Measurements from ENCODE around the gene HMG20B.
"Not testable (repeated sequence)": the region's sequence is repeated elsewhere in the genome, so short reads cannot be mapped to it uniquely, and the experiment has no call there.

HMG20B gene

DNA sequence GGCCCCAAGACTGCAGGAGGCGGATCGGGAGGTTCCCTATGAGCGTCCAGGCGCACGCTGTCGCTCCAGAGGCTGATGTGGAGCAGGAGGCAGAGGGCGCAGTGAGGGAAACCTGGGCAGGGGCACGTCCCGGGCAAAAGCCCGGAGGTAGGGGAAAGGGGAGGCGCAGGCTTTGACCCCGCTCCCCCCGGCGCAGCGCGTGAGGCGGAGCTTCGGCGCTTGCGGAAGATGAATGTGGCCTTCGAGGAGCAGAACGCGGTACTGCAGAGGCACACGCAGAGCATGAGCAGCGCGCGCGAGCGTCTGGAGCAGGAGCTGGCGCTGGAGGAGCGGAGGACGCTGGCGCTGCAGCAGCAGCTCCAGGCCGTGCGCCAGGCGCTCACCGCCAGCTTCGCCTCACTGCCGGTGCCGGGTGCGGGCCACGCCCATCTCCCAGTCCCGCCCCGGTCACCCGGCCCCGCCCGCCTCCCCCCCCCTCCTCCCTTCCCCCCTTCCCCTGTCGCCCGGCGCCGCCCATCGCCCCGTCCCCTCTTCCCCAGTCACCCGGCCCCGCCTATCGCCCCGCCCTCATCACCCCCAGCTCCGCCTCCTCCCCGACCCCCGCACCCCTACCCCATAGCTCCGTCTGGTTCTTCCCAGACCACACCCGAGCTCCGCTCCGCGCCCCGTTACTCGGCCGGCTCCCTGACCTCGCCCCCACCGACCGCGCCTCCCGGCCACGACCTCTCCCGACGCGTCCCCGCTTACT, 4.1 kb downstream of the HMG20B start:
- CTCF ChIA-PET = interaction anchor here (0.6 to 2.0 kb wide), 2 partner anchors 47 to 564 kb away, joined by 3 to 4 read pairs; no protein-coding TSS in a partner anchor
- POLR2A ChIA-PET = no interaction called here

DNA sequence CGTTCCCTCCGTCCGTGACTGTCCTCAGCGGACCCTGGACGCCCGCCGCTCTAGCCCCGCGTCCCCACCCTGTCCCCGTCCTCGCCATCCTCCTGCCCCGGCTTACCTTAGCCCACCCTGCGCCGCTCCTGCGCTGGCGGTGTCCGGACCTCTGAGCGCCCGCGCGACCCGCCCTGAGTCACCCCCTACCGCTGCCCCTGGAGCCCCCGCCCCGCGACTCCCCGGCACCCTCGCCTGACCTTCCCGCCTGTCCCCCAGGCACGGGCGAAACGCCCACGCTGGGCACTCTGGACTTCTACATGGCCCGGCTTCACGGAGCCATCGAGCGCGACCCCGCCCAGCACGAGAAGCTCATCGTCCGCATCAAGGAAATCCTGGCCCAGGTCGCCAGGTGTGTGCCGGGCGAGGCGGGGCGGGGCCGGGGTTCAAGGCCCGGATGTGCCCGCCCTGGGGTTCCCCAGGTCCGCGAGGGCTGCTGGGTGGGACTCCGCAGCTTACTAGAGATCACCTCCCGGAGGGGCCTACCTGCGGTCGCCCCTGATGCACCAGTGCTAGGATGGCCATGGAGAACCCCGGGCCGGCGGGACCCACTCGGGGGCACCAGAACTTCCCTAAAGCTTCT, 5.1 kb downstream of the HMG20B start:
- no peak overlapping the region for H3K4me3 ChIP-seq (ENCODE audit: low read depth, low read length)
- POLR2A ChIA-PET = no interaction called here
- TF ChIP-seq, protein P1, sequence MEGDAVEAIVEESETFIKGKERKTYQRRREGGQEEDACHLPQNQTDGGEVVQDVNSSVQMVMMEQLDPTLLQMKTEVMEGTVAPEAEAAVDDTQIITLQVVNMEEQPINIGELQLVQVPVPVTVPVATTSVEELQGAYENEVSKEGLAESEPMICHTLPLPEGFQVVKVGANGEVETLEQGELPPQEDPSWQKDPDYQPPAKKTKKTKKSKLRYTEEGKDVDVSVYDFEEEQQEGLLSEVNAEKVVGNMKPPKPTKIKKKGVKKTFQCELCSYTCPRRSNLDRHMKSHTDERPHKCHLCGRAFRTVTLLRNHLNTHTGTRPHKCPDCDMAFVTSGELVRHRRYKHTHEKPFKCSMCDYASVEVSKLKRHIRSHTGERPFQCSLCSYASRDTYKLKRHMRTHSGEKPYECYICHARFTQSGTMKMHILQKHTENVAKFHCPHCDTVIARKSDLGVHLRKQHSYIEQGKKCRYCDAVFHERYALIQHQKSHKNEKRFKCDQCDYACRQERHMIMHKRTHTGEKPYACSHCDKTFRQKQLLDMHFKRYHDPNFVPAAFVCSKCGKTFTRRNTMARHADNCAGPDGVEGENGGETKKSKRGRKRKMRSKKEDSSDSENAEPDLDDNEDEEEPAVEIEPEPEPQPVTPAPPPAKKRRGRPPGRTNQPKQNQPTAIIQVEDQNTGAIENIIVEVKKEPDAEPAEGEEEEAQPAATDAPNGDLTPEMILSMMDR (IDR thresholded peaks at IDR 0.05; ENCODE audit: insufficient read depth, low read length, missing control alignments) = no peak
- CTCF ChIA-PET = interaction anchor here (1.9 to 2.0 kb wide), 2 partner anchors 21 to 563 kb away, joined by 4 to 5 read pairs; partner anchors contain the start of gene MFSD12
- DNase-seq (ENCODE audit: low read depth, low spot score) = no peak

More for the DNA sequence above, 4.1 kb downstream of the HMG20B start:
- DNase-seq (ENCODE audit: low read depth, low spot score) = no peak
- peak overlapping the region; percentile 25; the same call in 1 of the 2 replicates for H3K4me3 ChIP-seq (ENCODE audit: low read depth, low read length)
- TF ChIP-seq, protein P1 (IDR thresholded peaks at IDR 0.05; ENCODE audit: insufficient read depth, low read length, missing control alignments) = no peak

DNA sequence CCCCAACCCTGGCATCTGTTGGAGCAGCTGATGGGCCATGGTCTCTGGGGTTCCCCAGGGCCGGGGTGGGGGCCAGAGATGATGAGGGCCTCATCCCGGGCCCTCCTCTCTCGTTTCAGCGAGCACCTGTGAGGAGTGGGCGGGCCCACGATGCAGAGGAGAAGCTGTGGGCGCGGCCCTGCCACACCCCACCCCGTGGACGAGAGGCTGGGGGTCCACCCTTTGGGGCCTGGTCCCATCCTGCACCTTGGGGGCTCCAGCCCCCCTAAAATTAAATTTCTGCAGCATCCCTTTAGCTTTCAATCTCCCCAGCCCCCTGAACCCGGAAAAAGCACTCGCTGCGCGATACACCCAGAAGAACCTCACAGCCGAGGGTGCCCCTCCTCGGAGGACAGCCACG, 5.6 kb downstream of the HMG20B start:
- DNase-seq (ENCODE audit: low read depth, low spot score) = no peak
- H3K4me3 ChIP-seq (ENCODE audit: low read depth, low read length) = no peak overlapping the region
- TF ChIP-seq, protein P1 (IDR thresholded peaks at IDR 0.05; ENCODE audit: insufficient read depth, low read length, missing control alignments) = no peak
- CTCF ChIA-PET = interaction anchor here (1.9 to 2.0 kb wide), 2 partner anchors 21 to 562 kb away, joined by 4 to 5 read pairs; partner anchors contain the start of gene MFSD12
- POLR2A ChIA-PET = interaction anchor here (0.6 kb wide), 1 partner anchor 406 kb away, joined by 3 read pairs; no protein-coding TSS in a partner anchor

DNA sequence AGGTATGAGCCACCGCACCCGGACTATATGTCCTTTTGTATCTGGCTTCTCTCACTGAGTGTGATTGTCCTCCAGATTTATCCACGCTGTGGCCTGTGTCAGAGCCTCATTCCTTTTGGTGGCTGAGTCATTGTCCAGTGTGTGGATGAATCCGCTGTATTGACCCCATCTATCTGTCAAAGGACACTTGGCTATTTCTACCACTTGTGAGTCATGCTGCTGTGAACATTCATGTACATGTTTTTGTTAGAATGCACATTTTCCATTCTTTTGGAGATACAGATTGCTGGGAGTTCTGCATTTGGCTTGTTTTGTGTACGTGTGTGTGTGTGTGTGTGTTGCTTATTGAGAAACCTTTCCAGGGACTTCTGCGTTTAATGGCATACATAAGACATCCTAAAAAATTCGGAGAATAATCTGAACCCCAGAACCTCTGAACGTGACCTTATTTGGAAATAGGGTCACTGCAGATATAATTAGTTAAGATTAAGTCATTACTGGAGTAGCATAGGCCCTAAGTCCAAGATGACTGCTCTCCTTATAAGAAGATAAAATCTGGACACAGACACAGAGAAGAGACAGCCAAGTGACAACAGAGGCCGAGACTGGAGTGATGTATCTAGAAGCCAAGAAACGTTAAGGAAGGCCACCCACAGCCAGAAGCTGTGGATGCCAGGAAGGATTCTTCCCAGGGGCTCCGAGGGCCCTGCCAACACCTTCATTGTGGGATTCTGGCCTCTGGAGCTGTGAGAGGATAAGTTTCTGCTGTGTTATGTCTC, 7.6 kb downstream of the HMG20B start:
- no peak overlapping the region for H3K4me3 ChIP-seq (ENCODE audit: low read depth, low read length)
- CTCF ChIA-PET = no interaction called here
- POLR2A ChIA-PET = interaction anchor here (1.4 kb wide), 1 partner anchor 79 kb away, joined by 3 read pairs; no protein-coding TSS in a partner anchor
- TF ChIP-seq, protein P1 (IDR thresholded peaks at IDR 0.05; ENCODE audit: insufficient read depth, low read length, missing control alignments) = no peak
- peak; percentile 84 for DNase-seq (ENCODE audit: low read depth, low spot score)

DNA sequence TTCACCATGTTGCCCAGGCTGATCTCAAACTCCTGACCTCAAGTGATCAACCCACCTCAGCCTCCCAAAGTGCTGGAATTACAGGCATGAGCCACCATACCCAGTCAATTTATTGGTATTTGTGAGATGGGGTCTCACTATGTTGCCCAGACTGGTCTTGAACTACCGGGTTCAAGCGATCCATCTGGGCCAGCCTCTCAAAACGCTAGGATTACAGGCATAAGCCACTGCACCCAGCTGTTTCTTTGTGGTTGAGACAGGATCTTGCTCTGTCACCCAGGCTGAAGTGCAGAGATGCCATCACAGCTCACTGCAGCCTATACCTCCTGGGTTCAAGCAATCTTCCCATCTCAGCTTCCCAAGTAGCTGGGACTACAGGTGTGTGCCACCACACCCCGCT, 9.0 kb downstream of the HMG20B start:
- ChIA-PET POLR2A (interaction anchor here (1.4 kb wide), 1 partner anchor 81 kb away, joined by 3 read pairs; no protein-coding TSS in a partner anchor), CTCF (interaction anchor here (1.0 kb wide), 1 partner anchor 9 kb away, joined by 3 read pairs; no protein-coding TSS in a partner anchor)
- not testable (repeated sequence) for DNase-seq (ENCODE audit: low read depth, low spot score); H3K4me3 ChIP-seq (ENCODE audit: low read depth, low read length)

DNA sequence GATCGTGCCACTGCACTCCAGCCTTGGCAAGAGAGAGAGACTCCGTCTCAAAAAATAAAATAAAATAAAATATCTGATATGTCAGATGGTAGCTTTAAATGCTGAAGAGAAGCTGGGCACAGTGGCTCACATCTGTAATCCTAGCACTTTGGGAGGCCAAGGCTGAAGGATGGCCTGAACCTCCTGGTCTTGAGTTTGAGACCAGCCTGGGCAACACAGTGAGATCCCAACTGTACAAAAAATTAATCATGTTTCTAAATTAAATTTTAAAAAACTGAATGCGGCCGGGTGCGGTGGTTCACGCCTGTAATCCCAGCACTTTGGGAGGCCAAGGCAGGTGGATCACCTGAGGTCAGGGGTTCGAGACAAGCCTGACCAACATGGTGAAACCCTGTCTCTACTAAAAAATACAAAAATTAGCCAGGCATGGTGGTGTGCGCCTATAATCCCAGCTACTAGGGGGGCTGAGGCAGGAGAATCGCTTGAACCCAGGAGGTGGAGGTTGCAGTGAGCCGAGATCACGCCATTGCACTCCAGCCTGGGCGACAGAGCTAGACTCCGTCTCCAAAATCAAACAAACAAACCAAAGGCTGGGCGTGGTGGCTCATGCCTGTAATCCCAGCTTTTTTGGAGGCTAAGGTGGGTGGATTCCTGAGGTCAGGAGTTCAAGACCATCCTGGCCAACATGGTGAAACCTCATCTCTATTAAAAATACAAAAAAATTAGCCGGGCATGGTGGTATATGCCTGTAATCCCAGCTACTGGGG, 11.5 kb downstream of the HMG20B start:
- DNase-seq (ENCODE audit: low read depth, low spot score); POLR2A ChIA-PET; H3K4me3 ChIP-seq (ENCODE audit: low read depth, low read length): not testable (repeated sequence)
- CTCF ChIA-PET = interaction anchor here (1.3 to 3.1 kb wide), 4 partner anchors 12 to 39 kb away, joined by 3 to 12 read pairs (median 4); no protein-coding TSS in a partner anchor
